HL-60 (cell line): ENCODE measurements around the gene PCP2.

Source experiments
- DNase-seq, 2 experiments: peaks; one replicate each; pipeline ENCODE4 v3.0.0-alpha.2; 2010 to 2020; ENCODE audit warnings: low read depth in 1 of 2, low spot score in 1 of 2
- H3K27ac ChIP-seq: fragments of 250-450 bp; sonication (Bioruptor Pico); replicated peaks from 2 replicates; pipeline ENCODE4 v1.5.1; 2020; ENCODE audit warnings: mild to moderate bottlenecking, moderate library complexity
- H3K27me3 ChIP-seq: fragments of 250-450 bp; sonication (Bioruptor Pico); 2 replicates; pipeline ENCODE4 v1.5.1; 2021; ENCODE audit warnings: mild to moderate bottlenecking, moderate library complexity; ENCODE audit not compliant: insufficient read depth, poor library complexity, severe bottlenecking
- H3K4me3 ChIP-seq: replicated peaks from 2 replicates; pipeline ENCODE4 v1.5.1; 2011; ENCODE audit warnings: mild to moderate bottlenecking, control low read depth, low read length; ENCODE audit not compliant: insufficient read depth
- GABPA ChIP-seq: IDR thresholded peaks from 2 replicates; pipeline ENCODE4 v1.6.1; 2012; ENCODE audit warnings: low read depth
- POLR2AphosphoS5 ChIP-seq: IDR thresholded peaks from 2 replicates; pipeline ENCODE4 v1.6.1; 2012; ENCODE audit warnings: low read depth
- SPI1 ChIP-seq: IDR thresholded peaks from 2 replicates; pipeline ENCODE4 v1.6.1; 2012; ENCODE audit warnings: low read depth, mild to moderate bottlenecking, borderline replicate concordance
- TF ChIP-seq, protein P1 (sequence below): IDR thresholded peaks from one replicate; pipeline ENCODE4 v1.5.1; 2011; ENCODE audit warnings: low read length, control low read depth, inconsistent platforms; ENCODE audit not compliant: insufficient read depth
- TF ChIP-seq, protein P2 (sequence below): IDR thresholded peaks from 2 replicates; pipeline ENCODE4 v1.6.1; 2012; ENCODE audit warnings: low read depth; ENCODE audit not compliant: insufficient replicate concordance

PCP2 gene

DNA sequence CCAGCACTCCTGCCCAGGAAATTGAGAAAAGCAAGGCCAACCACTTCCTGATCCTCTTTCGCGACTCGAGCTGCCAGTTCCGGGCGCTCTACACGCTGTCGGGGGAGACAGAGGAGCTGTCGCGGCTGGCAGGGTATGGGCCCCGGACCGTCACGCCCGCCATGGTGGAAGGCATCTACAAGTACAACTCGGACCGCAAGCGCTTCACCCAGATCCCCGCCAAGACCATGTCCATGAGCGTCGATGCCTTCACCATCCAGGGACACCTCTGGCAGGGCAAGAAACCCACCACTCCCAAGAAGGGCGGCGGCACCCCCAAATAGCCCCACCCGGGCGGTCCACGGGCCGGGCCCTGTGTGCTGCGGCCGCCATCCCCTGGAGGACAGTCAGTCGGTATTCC, 15.8 kb downstream of the PCP2 start:
- DNase-seq: peak in 1 of 2 experiments; percentile 6
- Histone ChIP-seq H3K4me3 (no peak overlapping the region), H3K27me3 (no peaks in the 10 kb centered on the region), H3K27ac (no peak overlapping the region)
- TF ChIP-seq, protein P1, sequence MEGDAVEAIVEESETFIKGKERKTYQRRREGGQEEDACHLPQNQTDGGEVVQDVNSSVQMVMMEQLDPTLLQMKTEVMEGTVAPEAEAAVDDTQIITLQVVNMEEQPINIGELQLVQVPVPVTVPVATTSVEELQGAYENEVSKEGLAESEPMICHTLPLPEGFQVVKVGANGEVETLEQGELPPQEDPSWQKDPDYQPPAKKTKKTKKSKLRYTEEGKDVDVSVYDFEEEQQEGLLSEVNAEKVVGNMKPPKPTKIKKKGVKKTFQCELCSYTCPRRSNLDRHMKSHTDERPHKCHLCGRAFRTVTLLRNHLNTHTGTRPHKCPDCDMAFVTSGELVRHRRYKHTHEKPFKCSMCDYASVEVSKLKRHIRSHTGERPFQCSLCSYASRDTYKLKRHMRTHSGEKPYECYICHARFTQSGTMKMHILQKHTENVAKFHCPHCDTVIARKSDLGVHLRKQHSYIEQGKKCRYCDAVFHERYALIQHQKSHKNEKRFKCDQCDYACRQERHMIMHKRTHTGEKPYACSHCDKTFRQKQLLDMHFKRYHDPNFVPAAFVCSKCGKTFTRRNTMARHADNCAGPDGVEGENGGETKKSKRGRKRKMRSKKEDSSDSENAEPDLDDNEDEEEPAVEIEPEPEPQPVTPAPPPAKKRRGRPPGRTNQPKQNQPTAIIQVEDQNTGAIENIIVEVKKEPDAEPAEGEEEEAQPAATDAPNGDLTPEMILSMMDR: no peak
- TF ChIP-seq GABPA (no peak), SPI1 (no peak), POLR2AphosphoS5 (no peak)
- TF ChIP-seq, protein P2, sequence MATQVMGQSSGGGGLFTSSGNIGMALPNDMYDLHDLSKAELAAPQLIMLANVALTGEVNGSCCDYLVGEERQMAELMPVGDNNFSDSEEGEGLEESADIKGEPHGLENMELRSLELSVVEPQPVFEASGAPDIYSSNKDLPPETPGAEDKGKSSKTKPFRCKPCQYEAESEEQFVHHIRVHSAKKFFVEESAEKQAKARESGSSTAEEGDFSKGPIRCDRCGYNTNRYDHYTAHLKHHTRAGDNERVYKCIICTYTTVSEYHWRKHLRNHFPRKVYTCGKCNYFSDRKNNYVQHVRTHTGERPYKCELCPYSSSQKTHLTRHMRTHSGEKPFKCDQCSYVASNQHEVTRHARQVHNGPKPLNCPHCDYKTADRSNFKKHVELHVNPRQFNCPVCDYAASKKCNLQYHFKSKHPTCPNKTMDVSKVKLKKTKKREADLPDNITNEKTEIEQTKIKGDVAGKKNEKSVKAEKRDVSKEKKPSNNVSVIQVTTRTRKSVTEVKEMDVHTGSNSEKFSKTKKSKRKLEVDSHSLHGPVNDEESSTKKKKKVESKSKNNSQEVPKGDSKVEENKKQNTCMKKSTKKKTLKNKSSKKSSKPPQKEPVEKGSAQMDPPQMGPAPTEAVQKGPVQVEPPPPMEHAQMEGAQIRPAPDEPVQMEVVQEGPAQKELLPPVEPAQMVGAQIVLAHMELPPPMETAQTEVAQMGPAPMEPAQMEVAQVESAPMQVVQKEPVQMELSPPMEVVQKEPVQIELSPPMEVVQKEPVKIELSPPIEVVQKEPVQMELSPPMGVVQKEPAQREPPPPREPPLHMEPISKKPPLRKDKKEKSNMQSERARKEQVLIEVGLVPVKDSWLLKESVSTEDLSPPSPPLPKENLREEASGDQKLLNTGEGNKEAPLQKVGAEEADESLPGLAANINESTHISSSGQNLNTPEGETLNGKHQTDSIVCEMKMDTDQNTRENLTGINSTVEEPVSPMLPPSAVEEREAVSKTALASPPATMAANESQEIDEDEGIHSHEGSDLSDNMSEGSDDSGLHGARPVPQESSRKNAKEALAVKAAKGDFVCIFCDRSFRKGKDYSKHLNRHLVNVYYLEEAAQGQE: no peak

DNA sequence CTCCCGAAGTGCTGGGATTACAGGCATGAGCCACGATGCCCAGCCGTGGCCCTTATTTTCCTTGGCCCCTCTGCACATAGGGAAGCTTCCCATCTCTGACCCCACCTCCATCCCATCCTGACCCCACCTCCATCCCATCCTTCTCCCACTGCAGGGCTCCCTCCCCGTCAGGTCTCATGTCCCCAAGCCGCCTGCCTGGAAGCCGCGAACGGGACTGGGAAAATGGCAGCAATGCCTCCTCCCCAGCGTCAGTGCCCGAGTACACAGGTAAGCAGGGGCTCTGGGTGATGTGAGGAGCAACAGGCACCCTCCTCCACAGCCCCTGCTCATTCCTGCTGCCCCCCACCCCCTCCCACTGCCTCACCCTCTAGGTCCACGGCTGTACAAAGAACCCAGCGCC, 16.3 kb downstream of the PCP2 start:
- H3K4me3 ChIP-seq: no peak overlapping the region
- TF ChIP-seq, protein P1: no peak
- TF ChIP-seq GABPA: no peak
- TF ChIP-seq, protein P2: no peak
- TF ChIP-seq POLR2AphosphoS5: no peak
- peaks cover 2% of the 10 kb centered on the region for H3K27me3 ChIP-seq
- no peak overlapping the region for H3K27ac ChIP-seq
- no peak for DNase-seq

DNA sequence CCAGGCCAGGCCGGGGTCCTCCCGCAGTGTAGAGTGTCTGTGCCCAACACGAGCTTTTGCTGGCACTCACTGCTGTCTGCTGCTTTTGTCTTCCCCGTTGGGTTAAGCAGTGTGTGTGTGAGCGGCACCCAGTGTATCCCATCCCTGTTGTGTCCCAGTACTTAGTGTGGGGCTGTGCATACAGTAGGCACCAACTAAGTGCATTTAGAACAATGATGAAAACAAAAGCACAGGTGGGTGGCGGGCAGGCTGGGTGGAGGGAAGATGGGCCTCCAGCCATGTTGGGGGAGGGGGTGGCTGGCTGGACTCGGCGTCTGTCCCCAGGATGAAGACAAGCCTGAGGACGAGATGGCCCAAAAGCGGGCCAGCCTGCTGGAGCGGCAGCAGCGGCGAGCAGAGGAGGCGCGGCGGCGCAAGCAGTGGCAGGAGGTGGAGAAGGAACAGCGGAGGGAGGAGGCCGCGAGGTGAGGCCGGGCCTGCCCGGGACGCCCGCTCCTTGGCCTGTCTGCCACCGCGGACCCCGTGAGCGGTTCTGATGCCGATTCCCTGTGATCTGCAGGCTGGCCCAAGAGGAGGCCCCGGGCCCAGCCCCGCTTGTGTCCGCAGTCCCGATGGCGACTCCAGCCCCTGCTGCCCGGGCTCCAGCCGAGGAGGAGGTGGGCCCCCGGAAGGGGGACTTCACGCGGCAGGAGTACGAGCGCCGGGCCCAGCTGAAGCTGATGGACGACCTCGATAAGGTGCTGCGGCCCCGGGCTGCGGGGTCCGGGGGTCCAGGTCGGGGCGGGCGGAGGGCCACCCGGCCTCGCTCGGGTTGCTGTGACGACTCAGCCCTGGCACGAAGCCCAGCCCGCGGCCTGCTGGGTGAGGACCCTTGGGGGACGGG, 18.4 kb downstream of the PCP2 start:
- peaks cover 2% of the 10 kb centered on the region for H3K27me3 ChIP-seq
- TF ChIP-seq, protein P1: no peak
- TF ChIP-seq GABPA: no peak
- TF ChIP-seq, protein P2: no peak
- TF ChIP-seq POLR2AphosphoS5: no peak
- no peak for TF ChIP-seq SPI1
- no peak overlapping the region for H3K4me3 ChIP-seq
- no peak overlapping the region for H3K27ac ChIP-seq
- DNase-seq: no peak
